MM.1S (cell line): ENCODE measurements around the gene HOXA13.

Experiments used
- DNase-seq: peaks from one replicate; pipeline ENCODE4 v3.0.0-alpha.2; 2015
- H2AFZ ChIP-seq: fragments of 300-600 bp; sonication (generic); 2 replicates; pipeline ENCODE4 v1.6.0; 2016; ENCODE audit warnings: antibody characterized with exemption, low read length
- H3F3A ChIP-seq: fragments of 300-600 bp; sonication (generic); 2 replicates; pipeline ENCODE4 v1.6.1; 2016; ENCODE audit warnings: mild to moderate bottlenecking, antibody characterized with exemption, low read length, moderate library complexity, mixed read lengths; ENCODE audit not compliant: insufficient read depth
- H3K27ac ChIP-seq: fragments of 300-600 bp; sonication (generic); 2 replicates; pipeline ENCODE4 v1.5.1; 2016; ENCODE audit warnings: mild to moderate bottlenecking, low read length
- H3K27me3 ChIP-seq: fragments of 300-600 bp; sonication (generic); replicated peaks from 2 replicates; pipeline ENCODE4 v1.6.0; 2016; ENCODE audit warnings: low read length; ENCODE audit not compliant: insufficient read depth
- H3K36me3 ChIP-seq: fragments of 300-600 bp; sonication (generic); replicated peaks from 2 replicates; pipeline ENCODE4 v1.6.1; 2016; ENCODE audit warnings: mild to moderate bottlenecking, low read length, mixed read lengths; ENCODE audit not compliant: insufficient read depth
- H3K4me1 ChIP-seq: fragments of 300-600 bp; sonication (generic); 2 replicates; pipeline ENCODE4 v1.6.1; 2016; ENCODE audit warnings: low read length, mixed read lengths
- H3K4me2 ChIP-seq: fragments of 300-600 bp; sonication (generic); 2 replicates; pipeline ENCODE4 v1.6.0; 2016; ENCODE audit warnings: low read depth, low read length
- H3K4me3 ChIP-seq: fragments of 300-600 bp; sonication (generic); 2 replicates; pipeline ENCODE4 v1.5.1; 2016; ENCODE audit warnings: low read length, mixed read lengths
- H3K79me2 ChIP-seq: fragments of 300-600 bp; sonication (generic); 2 replicates; pipeline ENCODE4 v1.6.1; 2016; ENCODE audit warnings: mixed run types, low read length, mixed read lengths
- H3K9ac ChIP-seq: fragments of 300-600 bp; sonication (generic); 2 replicates; pipeline ENCODE4 v1.6.1; 2016; ENCODE audit warnings: low read length, mixed read lengths
- H3K9me2 ChIP-seq: fragments of 300-600 bp; sonication (generic); replicated peaks from 2 replicates; pipeline ENCODE4 v1.6.1; 2016; ENCODE audit warnings: mild to moderate bottlenecking, low read length, mixed read lengths; ENCODE audit not compliant: insufficient read depth
- H3K9me3 ChIP-seq: fragments of 300-600 bp; sonication (generic); replicated peaks from 2 replicates; pipeline ENCODE4 v1.6.1; 2016; ENCODE audit warnings: mild to moderate bottlenecking, low read length, mixed read lengths; ENCODE audit not compliant: insufficient read depth
- H4K20me1 ChIP-seq: fragments of 300-600 bp; sonication (generic); 2 replicates; pipeline ENCODE4 v1.6.1; 2016; ENCODE audit warnings: mild to moderate bottlenecking, low read length, moderate library complexity, mixed read lengths; ENCODE audit not compliant: insufficient read depth
- CTCF ChIP-seq: fragments of 300-600 bp; sonication (generic); IDR thresholded peaks from 2 replicates; pipeline ENCODE4 v1.5.1; 2016; ENCODE audit warnings: antibody characterized with exemption, low read length, mixed read lengths
- EZH2 ChIP-seq: fragments of 300-600 bp; sonication (generic); optimal IDR thresholded peaks from 2 replicates; pipeline ENCODE3; 2017; ENCODE audit warnings: low read depth, mild to moderate bottlenecking, antibody characterized with exemption, low read length, mixed read lengths
- EZH2phosphoT487 ChIP-seq: fragments of 300-600 bp; sonication (generic); IDR thresholded peaks from 2 replicates; pipeline ENCODE4 v1.6.1; 2018; ENCODE audit warnings: antibody characterized with exemption, low read length

The HOXA13 gene

GRCh38 chr7:27193335-27194001, 6.4 kb downstream of the HOXA13 start:
- TF ChIP-seq CTCF (no peak), EZH2phosphoT487 (no peak), EZH2 (no peak)
- H2AFZ ChIP-seq: no peak overlapping the region
- no peaks in the 10 kb centered on the region for H3F3A ChIP-seq
- H4K20me1 ChIP-seq: 0 out of 2 replicates have a peak, but pooled peaks cover 3% of the 10 kb centered on the region
- H3K9me3 ChIP-seq: no peaks in the 10 kb centered on the region
- H3K79me2 ChIP-seq: no peaks in the 10 kb centered on the region
- H3K9me2 ChIP-seq: no peaks in the 10 kb centered on the region
- H3K27ac ChIP-seq: no peak overlapping the region
- peaks cover 94% of the 10 kb centered on the region for H3K27me3 ChIP-seq
- no peak overlapping the region for H3K9ac ChIP-seq
- H3K4me1 ChIP-seq: no peaks in the 10 kb centered on the region
- H3K4me2 ChIP-seq: peak overlapping the region; percentile 79
- DNase-seq: no peak
- H3K36me3 ChIP-seq: no peaks in the 10 kb centered on the region
- H3K4me3 ChIP-seq: peak overlapping the region; percentile 42

GRCh38 chr7:27192546-27193334, 7.2 kb downstream of the HOXA13 start:
- no peaks in the 10 kb centered on the region for H3K9me3 ChIP-seq
- H3K9ac ChIP-seq: no peak overlapping the region
- H3K4me3 ChIP-seq: peak overlapping the region; percentile 42

GRCh38 chr7:27191833-27192545, 7.9 kb downstream of the HOXA13 start:
- Histone ChIP-seq H3K4me1 (no peaks in the 10 kb centered on the region), H3K4me2 (peak overlapping the region; percentile 79; the same call in 1 of the 2 replicates), H3K27me3 (peaks cover 94% of the 10 kb centered on the region), H3K9ac (no peak overlapping the region), H3K9me3 (no peaks in the 10 kb centered on the region), H3K36me3 (no peaks in the 10 kb centered on the region), H2AFZ (no peak overlapping the region), H3K27ac (no peak overlapping the region), H4K20me1 (no peaks in the 10 kb centered on the region), H3F3A (no peaks in the 10 kb centered on the region), H3K4me3 (no peak overlapping the region), H3K79me2 (no peaks in the 10 kb centered on the region), H3K9me2 (no peaks in the 10 kb centered on the region)
- DNase-seq: no peak
- no peak for TF ChIP-seq EZH2
- TF ChIP-seq EZH2phosphoT487: no peak
- TF ChIP-seq CTCF: no peak

More at GRCh38 chr7:27192546-27193334, 7.2 kb downstream of the HOXA13 start:
- peaks cover 94% of the 10 kb centered on the region for H3K27me3 ChIP-seq
- DNase-seq: no peak
- H3F3A ChIP-seq: no peaks in the 10 kb centered on the region
- H3K36me3 ChIP-seq: no peaks in the 10 kb centered on the region
- TF ChIP-seq EZH2phosphoT487: no peak
- no peak for TF ChIP-seq CTCF
- no peak for TF ChIP-seq EZH2
- 0 out of 2 replicates have a peak, but pooled peaks cover 3% of the 10 kb centered on the region for H4K20me1 ChIP-seq
- H3K4me1 ChIP-seq: no peaks in the 10 kb centered on the region
- H3K9me2 ChIP-seq: no peaks in the 10 kb centered on the region
- no peak overlapping the region for H3K27ac ChIP-seq
- H3K79me2 ChIP-seq: no peaks in the 10 kb centered on the region
- H3K4me2 ChIP-seq: peak overlapping the region; percentile 79
- H2AFZ ChIP-seq: no peak overlapping the region
